DOHH2 (cell line): ENCODE results near the gene EXOSC5.
A peak's percentile ranks its signal among the peaks of the same experiment; 100 is the strongest.

Experiments
- H3F3A ChIP-seq: fragments of 200-600 bp; sonication (generic), shearing (Covaris generic); 2 replicates; pipeline ENCODE4 v1.6.0; 2016; ENCODE audit warnings: antibody characterized with exemption, mild to moderate bottlenecking; ENCODE audit not compliant: control insufficient read depth, insufficient read depth
- H3K27ac ChIP-seq: fragments of 200-600 bp; sonication (generic); 2 replicates; pipeline ENCODE4 v1.5.1; 2014; ENCODE audit warnings: low read depth, mild to moderate bottlenecking, low read length, moderate library complexity
- H3K27me3 ChIP-seq: fragments of 200-600 bp; sonication (generic); 2 replicates; pipeline ENCODE4 v1.6.1; 2014; ENCODE audit warnings: mild to moderate bottlenecking, low read length, mixed read lengths; ENCODE audit not compliant: control insufficient read depth
- H3K36me3 ChIP-seq: fragments of 200-600 bp; sonication (generic); 2 replicates; pipeline ENCODE4 v1.6.1; 2014; ENCODE audit warnings: mild to moderate bottlenecking, low read length, moderate library complexity, mixed read lengths; ENCODE audit not compliant: control insufficient read depth
- H3K4me1 ChIP-seq: fragments of 200-600 bp; sonication (generic); 2 replicates; pipeline ENCODE4 v1.6.1; 2014; ENCODE audit warnings: mild to moderate bottlenecking, low read length, mixed read lengths; ENCODE audit not compliant: control insufficient read depth
- H3K4me2 ChIP-seq: fragments of 200-600 bp; sonication (generic); 2 replicates; pipeline ENCODE4 v1.6.0; 2014; ENCODE audit warnings: mild to moderate bottlenecking, low read length, moderate library complexity
- H3K4me3 ChIP-seq: fragments of 200-600 bp; sonication (generic); 2 replicates; pipeline ENCODE4 v1.5.1; 2014; ENCODE audit warnings: mild to moderate bottlenecking, low read length, mixed read lengths
- H3K79me2 ChIP-seq: fragments of 200-600 bp; sonication (generic); 2 replicates; pipeline ENCODE4 v1.6.1; 2014; ENCODE audit warnings: mild to moderate bottlenecking, low read length, mixed read lengths; ENCODE audit not compliant: control insufficient read depth
- H3K9me2 ChIP-seq: fragments of 200-600 bp; sonication (generic); replicated peaks from 2 replicates; pipeline ENCODE4 v1.6.1; 2014; ENCODE audit warnings: mild to moderate bottlenecking, low read length, mixed read lengths; ENCODE audit not compliant: control insufficient read depth
- H3K9me3 ChIP-seq: fragments of 200-600 bp; sonication (generic); 2 replicates; pipeline ENCODE4 v1.6.1; 2014; ENCODE audit warnings: antibody characterized with exemption, low read length, mixed read lengths; ENCODE audit not compliant: control insufficient read depth, insufficient read depth
- H4K20me1 ChIP-seq: fragments of 200-600 bp; sonication (generic); 2 replicates; pipeline ENCODE4 v1.6.0; 2014; ENCODE audit warnings: low read depth, mild to moderate bottlenecking, antibody characterized with exemption, low read length, moderate library complexity; ENCODE audit not compliant: control insufficient read depth, insufficient read depth
- EZH2phosphoT487 ChIP-seq: fragments of 200-600 bp; sonication (generic); IDR thresholded peaks from 2 replicates; pipeline ENCODE4 v1.6.1; 2017; ENCODE audit warnings: borderline replicate concordance, mild to moderate bottlenecking, antibody characterized with exemption, low read length, moderate library complexity, mixed read lengths
- TF ChIP-seq, protein P1 (sequence below): fragments of 200-600 bp; sonication (generic); IDR thresholded peaks from one replicate; pipeline ENCODE4 v1.5.1; 2014; ENCODE audit warnings: antibody characterized with exemption, mild to moderate bottlenecking, low read depth, low read length; ENCODE audit not compliant: poor library complexity, severe bottlenecking

The EXOSC5 gene

GRCh38 chr19:41408256-41408655, 11.1 kb upstream of the EXOSC5 start:
- H3K27me3 ChIP-seq: no peaks in the 10 kb centered on the region

DNA sequence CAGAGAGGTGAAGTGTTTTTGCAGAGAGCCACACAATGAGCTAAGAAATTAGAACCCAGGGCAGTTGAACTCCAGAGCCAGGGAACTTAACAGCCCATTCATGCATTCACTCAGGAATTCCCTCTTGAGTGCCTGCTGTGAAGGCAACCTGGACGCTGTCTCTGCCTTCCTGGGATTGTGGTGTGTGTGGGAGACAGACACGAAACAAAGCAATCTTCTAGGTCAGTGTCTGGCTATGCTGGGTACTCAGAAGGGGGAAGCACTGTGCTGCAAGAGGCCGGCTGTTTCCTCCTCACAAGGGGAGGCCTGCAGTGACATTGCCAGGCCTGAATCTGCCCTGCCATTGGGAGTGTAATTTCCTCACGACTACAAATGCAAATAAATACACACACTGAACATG, 10.1 kb upstream of the EXOSC5 start:
- Histone ChIP-seq H4K20me1 (no peaks in the 10 kb centered on the region), H3K9me2 (no peaks in the 10 kb centered on the region), H3K79me2 (no peaks in the 10 kb centered on the region; the same call in 1 of the 2 replicates), H3K36me3 (no peaks in the 10 kb centered on the region), H3K4me3 (no peak overlapping the region), H3F3A (no peaks in the 10 kb centered on the region), H3K4me1 (peaks cover 8% of the 10 kb centered on the region), H3K27ac (no peak overlapping the region), H3K4me2 (no peak overlapping the region), H3K9me3 (no peaks in the 10 kb centered on the region), H3K27me3 (no peaks in the 10 kb centered on the region)
- TF ChIP-seq, protein P1, sequence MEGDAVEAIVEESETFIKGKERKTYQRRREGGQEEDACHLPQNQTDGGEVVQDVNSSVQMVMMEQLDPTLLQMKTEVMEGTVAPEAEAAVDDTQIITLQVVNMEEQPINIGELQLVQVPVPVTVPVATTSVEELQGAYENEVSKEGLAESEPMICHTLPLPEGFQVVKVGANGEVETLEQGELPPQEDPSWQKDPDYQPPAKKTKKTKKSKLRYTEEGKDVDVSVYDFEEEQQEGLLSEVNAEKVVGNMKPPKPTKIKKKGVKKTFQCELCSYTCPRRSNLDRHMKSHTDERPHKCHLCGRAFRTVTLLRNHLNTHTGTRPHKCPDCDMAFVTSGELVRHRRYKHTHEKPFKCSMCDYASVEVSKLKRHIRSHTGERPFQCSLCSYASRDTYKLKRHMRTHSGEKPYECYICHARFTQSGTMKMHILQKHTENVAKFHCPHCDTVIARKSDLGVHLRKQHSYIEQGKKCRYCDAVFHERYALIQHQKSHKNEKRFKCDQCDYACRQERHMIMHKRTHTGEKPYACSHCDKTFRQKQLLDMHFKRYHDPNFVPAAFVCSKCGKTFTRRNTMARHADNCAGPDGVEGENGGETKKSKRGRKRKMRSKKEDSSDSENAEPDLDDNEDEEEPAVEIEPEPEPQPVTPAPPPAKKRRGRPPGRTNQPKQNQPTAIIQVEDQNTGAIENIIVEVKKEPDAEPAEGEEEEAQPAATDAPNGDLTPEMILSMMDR: no peak
- no peak for TF ChIP-seq EZH2phosphoT487

More at GRCh38 chr19:41408256-41408655, 11.1 kb upstream of the EXOSC5 start:
- no peak for TF ChIP-seq EZH2phosphoT487
- TF ChIP-seq, protein P1: peak; percentile 19
- H3K9me3 ChIP-seq: no peaks in the 10 kb centered on the region
- H3K4me1 ChIP-seq: peaks cover 8% of the 10 kb centered on the region
- H3K9me2 ChIP-seq: no peaks in the 10 kb centered on the region
- no peaks in the 10 kb centered on the region for H4K20me1 ChIP-seq
- H3K27ac ChIP-seq: no peak overlapping the region
- no peaks in the 10 kb centered on the region for H3F3A ChIP-seq
- H3K36me3 ChIP-seq: no peaks in the 10 kb centered on the region
- H3K4me3 ChIP-seq: no peak overlapping the region
- H3K4me2 ChIP-seq: no peak overlapping the region
- H3K79me2 ChIP-seq: no peaks in the 10 kb centered on the region; the same call in 1 of the 2 replicates

DNA sequence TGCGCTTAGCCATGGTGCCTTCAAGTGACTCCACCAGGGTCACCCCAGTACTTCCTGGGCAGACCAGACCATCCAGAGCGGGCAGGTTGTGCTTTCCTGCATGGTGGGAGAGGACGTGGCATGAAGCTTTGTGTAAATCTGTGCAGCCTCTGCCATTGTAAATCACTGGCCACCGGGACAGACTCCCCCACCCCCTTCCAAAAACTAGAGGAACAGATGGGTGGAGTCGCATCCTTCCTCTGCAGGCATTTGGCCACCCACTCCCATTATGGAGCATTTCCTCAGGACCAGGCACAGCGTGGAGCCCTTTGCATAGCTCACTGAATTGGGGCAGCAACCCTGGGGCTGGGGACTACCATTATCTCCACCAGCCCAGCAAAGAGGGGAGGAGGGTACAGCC, 8.6 kb upstream of the EXOSC5 start:
- Histone ChIP-seq H3K9me3 (no peaks in the 10 kb centered on the region), H3K4me2 (no peak overlapping the region), H3K4me1 (peaks cover 8% of the 10 kb centered on the region), H3K36me3 (no peaks in the 10 kb centered on the region), H3K4me3 (no peak overlapping the region), H3K9me2 (no peaks in the 10 kb centered on the region), H4K20me1 (no peaks in the 10 kb centered on the region), H3K79me2 (no peaks in the 10 kb centered on the region; the same call in 1 of the 2 replicates), H3K27me3 (no peaks in the 10 kb centered on the region), H3K27ac (no peak overlapping the region), H3F3A (no peaks in the 10 kb centered on the region)
- no peak for TF ChIP-seq EZH2phosphoT487
- TF ChIP-seq, protein P1: no peak
